HG02938 (cell line): ENCODE results near the gene FYB1.

Source experiments
- ATAC-seq: cut with Tn5 transposase; IDR thresholded peaks from one replicate; pipeline ENCODE4 v1.9.1; 2021; ENCODE audit warnings: mild to moderate bottlenecking, moderate library complexity; ENCODE audit not compliant: unreplicated experiment

The FYB1 gene

DNA sequence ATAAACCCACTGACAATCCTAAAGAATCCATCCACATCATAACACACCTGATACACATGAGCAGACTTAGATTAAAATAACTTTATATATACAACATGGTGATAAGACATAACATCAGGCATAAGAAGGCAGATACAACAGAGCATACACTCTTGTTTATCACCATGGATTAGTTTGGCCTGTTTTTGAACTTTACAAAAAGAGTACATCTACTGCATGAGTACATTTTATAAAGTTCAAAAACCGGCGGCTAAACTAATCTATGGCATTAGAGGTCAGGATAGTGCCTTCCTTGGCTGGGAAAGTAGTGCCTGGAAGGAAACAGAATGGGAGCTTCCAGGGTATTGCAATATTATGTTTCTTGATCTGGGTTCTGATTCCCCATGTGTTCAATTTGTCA is 160.3 kb downstream of the FYB1 start:
- no peak for ATAC-seq

DNA sequence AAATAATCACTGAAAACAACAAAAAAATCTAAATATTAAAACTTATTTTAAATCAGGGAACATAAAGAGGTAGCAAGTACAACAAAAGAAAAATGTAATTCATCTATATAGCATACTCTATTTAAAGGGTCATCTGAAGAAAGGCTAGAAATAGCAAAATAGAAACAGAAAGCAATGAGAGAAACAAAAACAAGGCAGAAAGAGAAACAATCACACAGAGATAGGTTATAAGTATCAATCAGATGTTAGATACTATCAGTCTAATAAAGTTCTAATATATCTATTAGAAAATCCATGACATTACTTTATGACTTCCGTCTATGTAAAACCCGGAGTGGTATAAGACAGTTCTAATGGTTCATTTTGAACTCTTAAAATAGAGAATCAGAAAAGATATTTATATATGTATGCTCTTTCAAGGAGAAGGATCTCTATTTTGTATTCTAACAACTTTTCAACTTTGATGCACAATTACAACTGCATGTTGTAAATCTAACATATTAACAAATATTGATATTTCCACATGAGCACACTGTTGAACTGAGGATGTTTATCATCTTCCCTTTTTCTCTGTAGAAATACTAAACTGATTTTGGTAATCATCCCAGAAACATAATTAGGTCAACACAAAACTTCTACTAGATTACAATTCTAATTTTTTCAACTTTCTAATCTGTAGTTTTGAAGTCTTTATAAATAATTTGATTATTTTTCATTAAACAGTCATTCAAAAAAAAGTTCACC is 161.0 kb downstream of the FYB1 start:
- ATAC-seq, result peak; percentile 89

DNA sequence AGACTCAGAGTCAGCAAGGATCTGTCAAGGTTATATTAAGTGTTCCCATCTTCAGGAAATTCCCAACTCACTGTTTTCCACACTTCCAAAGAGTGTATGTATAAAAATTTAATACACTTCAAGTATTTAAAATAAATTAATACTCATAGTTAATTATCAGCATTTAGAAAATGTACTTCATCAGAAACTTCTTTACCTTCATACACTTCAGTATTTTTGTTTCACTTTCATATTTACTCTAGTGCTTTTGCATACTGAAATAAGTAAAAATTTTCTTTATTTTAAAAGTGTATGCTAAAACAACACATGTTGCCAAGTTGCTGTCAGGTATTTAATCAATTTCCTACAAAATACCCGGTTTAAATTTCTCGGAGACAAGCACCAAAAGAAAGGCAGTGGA is 161.6 kb downstream of the FYB1 start:
- ATAC-seq, result no peak

DNA sequence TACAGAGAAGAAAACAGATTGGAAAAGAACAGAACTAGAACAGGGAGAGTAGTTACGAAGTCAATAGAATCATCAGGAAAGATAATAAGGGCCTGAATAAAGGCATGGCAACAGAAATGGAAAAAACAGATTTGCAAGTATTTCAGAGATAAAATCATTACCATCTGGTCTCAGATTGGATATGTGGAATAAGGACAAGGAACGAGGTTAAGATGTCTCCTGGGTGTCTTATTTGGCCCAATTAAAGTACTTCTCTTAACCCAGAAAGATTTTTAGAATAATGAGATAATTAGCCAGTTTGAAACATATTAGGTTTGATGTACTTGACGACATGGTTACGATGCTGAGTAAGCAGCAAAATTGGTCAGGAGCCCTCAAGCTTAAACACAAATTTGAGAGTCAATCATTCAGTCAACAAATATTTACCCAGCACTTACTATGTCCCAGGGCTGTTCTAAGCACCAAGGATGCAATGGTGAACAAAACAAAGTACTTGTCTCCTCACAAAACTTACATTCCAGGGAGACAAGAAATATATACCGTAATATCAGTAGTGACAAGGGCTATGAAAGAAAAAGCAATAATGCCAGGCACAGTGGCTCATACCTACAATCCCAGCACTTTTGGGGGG is 163.5 kb downstream of the FYB1 start:
- no peak for ATAC-seq
